IMR-90 (cell line): ENCODE results near the gene GSKIP. TPM values are rescaled to one million over a fixed set of nuclear protein-coding genes. Genes with fewer than 3 reads are reported as not detected.

Experiments
- ATAC-seq: fragments of 200-7000 bp; cut with Tn5 transposase; 2 replicates; pipeline ENCODE4 v1.9.1; 2020; ENCODE audit warnings: low read depth, mild to moderate bottlenecking, moderate library complexity
- BruUV-seq: library from RNA; stranded (reverse); fragments of 400-500 nt; replicated peaks from 2 replicates; lab custom pipeline; 2021; lab: Mats Ljungman, UMichigan
- CTCF ChIA-PET: fragments of 300-600 bp; formaldehyde crosslinking; extraction: SDS; loops from one replicate; lab custom pipeline; 2021; ENCODE audit warnings: antibody characterized with exemption; lab: Yijun Ruan, JAX
- POLR2A ChIA-PET: fragments of 300-600 bp; sonication (Branson Sonifier 250); formaldehyde crosslinking; loops from one replicate; lab custom pipeline; 2022; ENCODE audit warnings: antibody characterized with exemption; ENCODE audit not compliant: unreplicated experiment; lab: Charles Lee
- DNase-seq: peaks from one replicate; pipeline ENCODE4 v3.0.0; 2013
- H2AFZ ChIP-seq: replicated peaks from 2 replicates; pipeline ENCODE3; 2013; ENCODE audit warnings: low read length, mild to moderate bottlenecking; ENCODE audit not compliant: poor library complexity
- H2AK5ac ChIP-seq: 2 replicates; pipeline ENCODE4 v1.6.1; 2013; ENCODE audit warnings: low read depth, low read length, inconsistent platforms
- H2AK9ac ChIP-seq: replicated peaks from 2 replicates; pipeline ENCODE3; 2013; ENCODE audit warnings: mild to moderate bottlenecking, low read depth, low read length, moderate library complexity; ENCODE audit not compliant: poor library complexity
- H2BK120ac ChIP-seq: 2 replicates; pipeline ENCODE4 v1.6.1; 2013; ENCODE audit warnings: low read depth, low read length, inconsistent platforms
- H2BK15ac ChIP-seq: 3 replicates; pipeline ENCODE4 v1.6.1; 2013; ENCODE audit warnings: low read depth, low read length, inconsistent platforms
- H2BK20ac ChIP-seq: 2 replicates; pipeline ENCODE4 v1.6.1; 2013; ENCODE audit warnings: low read depth, mild to moderate bottlenecking, inconsistent platforms, low read length, moderate library complexity
- H2BK5ac ChIP-seq: 2 replicates; pipeline ENCODE4 v1.6.1; 2013; ENCODE audit warnings: mild to moderate bottlenecking, low read depth, low read length, inconsistent platforms; ENCODE audit not compliant: poor library complexity, severe bottlenecking
- H3K14ac ChIP-seq: replicated peaks from 2 replicates; pipeline ENCODE4 v1.6.1; 2013; ENCODE audit warnings: low read depth, low read length, inconsistent platforms
- H3K18ac ChIP-seq: 2 replicates; pipeline ENCODE4 v1.6.1; 2013; ENCODE audit warnings: low read depth, low read length, control low read depth
- H3K23ac ChIP-seq: 2 replicates; pipeline ENCODE4 v1.6.1; 2013; ENCODE audit warnings: low read depth, low read length, inconsistent platforms
- H3K27ac ChIP-seq: 2 replicates; pipeline ENCODE4 v1.5.1; 2013; ENCODE audit warnings: mild to moderate bottlenecking, control low read depth, low read length; ENCODE audit not compliant: insufficient read depth
- H3K27me3 ChIP-seq: 2 replicates; pipeline ENCODE4 v1.6.1; 2013; ENCODE audit warnings: low read length; ENCODE audit not compliant: control insufficient read depth, insufficient read depth
- H3K36me3 ChIP-seq: 2 replicates; pipeline ENCODE4 v1.6.1; 2013; ENCODE audit warnings: low read length, mixed read lengths; ENCODE audit not compliant: control insufficient read depth, insufficient read depth
- H3K4ac ChIP-seq: 2 replicates; pipeline ENCODE4 v1.6.1; 2013; ENCODE audit warnings: low read depth, low read length, inconsistent platforms
- H3K4me1 ChIP-seq: 2 replicates; pipeline ENCODE4 v1.6.1; 2013; ENCODE audit warnings: low read length, mixed read lengths; ENCODE audit not compliant: control insufficient read depth, insufficient read depth
- H3K4me2 ChIP-seq: 2 replicates; pipeline ENCODE4 v1.6.1; 2013; ENCODE audit warnings: low read depth, mild to moderate bottlenecking, control low read depth, low read length, moderate library complexity
- H3K4me3 ChIP-seq: 2 replicates; pipeline ENCODE4 v1.5.1; 2013; ENCODE audit warnings: low read depth, mild to moderate bottlenecking, control low read depth, low read length, moderate library complexity; ENCODE audit not compliant: insufficient read depth
- H3K56ac ChIP-seq: 2 replicates; pipeline ENCODE4 v1.6.1; 2013; ENCODE audit warnings: low read length, inconsistent platforms; ENCODE audit not compliant: insufficient read depth; ENCODE audit errors: extremely low read depth
- H3K79me1 ChIP-seq, 2 experiments: 2 replicates each; pipeline ENCODE4 v1.6.1; 2013; ENCODE audit warnings: low read length in 2 of 2, inconsistent platforms in 1 of 2, low read depth in 1 of 2
- H3K9ac ChIP-seq: 2 replicates; pipeline ENCODE4 v1.6.1; 2013; ENCODE audit warnings: low read depth, low read length, control low read depth
- H3K9me1 ChIP-seq: 2 replicates; pipeline ENCODE4 v1.6.1; 2013; ENCODE audit warnings: low read length, inconsistent platforms; ENCODE audit not compliant: insufficient read depth
- H3K9me3 ChIP-seq: 2 replicates; pipeline ENCODE4 v1.6.1; 2013; ENCODE audit warnings: low read length; ENCODE audit not compliant: control insufficient read depth, insufficient read depth
- H4K20me1 ChIP-seq: 2 replicates; pipeline ENCODE4 v1.6.1; 2013; ENCODE audit warnings: low read length, inconsistent platforms; ENCODE audit not compliant: insufficient read depth
- H4K5ac ChIP-seq: 2 replicates; pipeline ENCODE4 v1.6.1; 2013; ENCODE audit warnings: mild to moderate bottlenecking, low read depth, low read length, control low read depth
- H4K8ac ChIP-seq, 2 experiments: 2 replicates each; pipeline ENCODE4 v1.6.1; 2013; ENCODE audit warnings: low read depth in 2 of 2, low read length in 2 of 2, control low read depth in 1 of 2, inconsistent platforms in 1 of 2
- H4K91ac ChIP-seq: 2 replicates; pipeline ENCODE4 v1.6.1; 2013; ENCODE audit warnings: low read depth, low read length, inconsistent platforms; ENCODE audit not compliant: insufficient read depth
- BHLHE40 ChIP-seq: fragments of 150-350 bp; IDR thresholded peaks from 2 replicates; pipeline ENCODE4 v1.6.1; 2016; ENCODE audit warnings: mild to moderate bottlenecking, low read depth, low read length
- CEBPB ChIP-seq: IDR thresholded peaks from 2 replicates; pipeline ENCODE4 v1.6.1; 2012; ENCODE audit warnings: low read depth, low read length, improper control_type of control experiment
- ELK1 ChIP-seq: fragments of 150-350 bp; IDR thresholded peaks from 2 replicates; pipeline ENCODE4 v1.6.1; 2016; ENCODE audit warnings: low read depth, mild to moderate bottlenecking, low read length, moderate library complexity, borderline replicate concordance
- MAZ ChIP-seq: IDR thresholded peaks from 2 replicates; pipeline ENCODE4 v1.6.1; 2012; ENCODE audit warnings: low read depth, mild to moderate bottlenecking, low read length, improper control_type of control experiment, moderate library complexity, borderline replicate concordance
- RAD21 ChIP-seq: IDR thresholded peaks from 2 replicates; pipeline ENCODE4 v1.6.1; 2012; ENCODE audit warnings: low read length, improper control_type of control experiment
- SMC3 ChIP-seq: fragments of 150-350 bp; IDR thresholded peaks from 2 replicates; pipeline ENCODE4 v1.6.1; 2016; ENCODE audit warnings: low read depth, mild to moderate bottlenecking, antibody characterized with exemption, low read length, moderate library complexity
- WGBS, 2 experiments: methylation state at CpG; one replicate each; pipeline versions ENCODE4 v1.1.5 to v1.1.7; 2013; ENCODE audit warnings: missing lambda C conversion rate in 2 of 2; ENCODE audit not compliant: insufficient read length in 1 of 2; ENCODE audit errors: extremely low coverage in 2 of 2; 5-methylcytosine and 5-hydroxymethylcytosine counted together
- dilution Hi-C: fragments of 300-500 bp; cut with HindIII; formaldehyde crosslinking; loops from one replicate; pipeline ENCODE4 v1.14.3; 2018; ENCODE audit warnings: low sequenced_read_pairs; ENCODE audit not compliant: unreplicated experiment
- in situ Hi-C: fragments of 300-500 bp; cut with MboI; formaldehyde crosslinking; loops from 3 replicates; pipeline ENCODE4 v1.14.3; 2019; ENCODE audit warnings: low sequenced_read_pairs, inconsistent platforms, mixed read lengths
- intact Hi-C: fragments of 100-400 bp; cut with micrococcal nuclease; formaldehyde crosslinking; loops from 2 replicates; pipeline ENCODE4 v1.10.0; 2022
- polyA plus RNA-seq, 3 experiments: library from polyadenylated mRNA; depleted of rRNA; stranded (reverse); fragments of >200 nt; gene quantifications; 2 replicates each; pipeline ENCODE4 v1.2.3, GENCODE V29; 2012; ENCODE audit warnings: low replicate concordance in 1 of 3
- total RNA-seq: library from RNA; depleted of rRNA; stranded (reverse); fragments of >200 nt; gene quantifications from 2 replicates; pipeline ENCODE4 v1.2.3, GENCODE V29; 2012

GSKIP gene
- total and polyA plus RNA-seq, 2 of the 4 experiments (the other 2 are of a cell fraction): 11.7 to 22.0 TPM

- intact Hi-C loops: no loop called here
- H3K56ac ChIP-seq: no peak overlapping the region
- ChIA-PET CTCF (interaction anchor here (0.8 kb wide), 1 partner anchor 136 kb away, joined by 3 read pairs; no protein-coding TSS in a partner anchor), POLR2A (no interaction called here)
- H3K4ac ChIP-seq: no peak overlapping the region
- H3K9ac ChIP-seq: no peak overlapping the region
- H2BK20ac ChIP-seq: no peak overlapping the region
- no peak overlapping the region for H4K91ac ChIP-seq
- H3K4me2 ChIP-seq: no peak overlapping the region
- ATAC-seq (no peak), DNase-seq (no peak)
- no peaks in the 10 kb centered on the region for H3K36me3 ChIP-seq
- no peak overlapping the region for H2AFZ ChIP-seq
- dilution Hi-C loops: no loop called here
- no peak overlapping the region for H3K27ac ChIP-seq
- H3K4me3 ChIP-seq: no peak overlapping the region
- no peak overlapping the region for H2BK120ac ChIP-seq
- no peaks in the 10 kb centered on the region for H3K9me3 ChIP-seq
- H2BK5ac ChIP-seq: no peak overlapping the region
- no peaks in the 10 kb centered on the region for H4K20me1 ChIP-seq
- no peak overlapping the region for H2AK5ac ChIP-seq
- TF ChIP-seq ELK1 (no peak), SMC3 (no peak), CEBPB (peak; percentile 30; the same call in 1 of the 2 replicates), RAD21 (no peak), MAZ (no peak), BHLHE40 (no peak)
- 63% methylated on average over 1 of the region's 2 CpGs; no CpG with 5 or more reads in 1 of the 2 experiments for WGBS, 2 experiments
- H3K23ac ChIP-seq: no peak overlapping the region
- H3K14ac ChIP-seq: no peak overlapping the region
- no peak overlapping the region for H3K18ac ChIP-seq
- H4K5ac ChIP-seq: no peak overlapping the region
- no peaks in the 10 kb centered on the region for H3K9me1 ChIP-seq
- peaks cover 5% of the 10 kb centered on the region for H3K27me3 ChIP-seq
- H2AK9ac ChIP-seq: no peak overlapping the region
- in situ Hi-C loops: loop anchor here (10.0 to 25.0 kb wide), 2 partner anchors 412 to 855 kb away; no protein-coding TSS in a partner anchor
- no peak overlapping the region for H2BK15ac ChIP-seq
- H3K4me1 ChIP-seq: no peaks in the 10 kb centered on the region
- BruUV-seq: no TSS peak
- H3K79me1 ChIP-seq: no peaks in the 10 kb centered on the region
- no peak overlapping the region for H4K8ac ChIP-seq
Measured at GRCh38 chr14:96417254-96417653, 53.9 kb downstream of the GSKIP start.
